WTC11 (cell line): Measurements from ENCODE around the gene KIT. TPM values are rescaled to one million over a fixed set of nuclear protein-coding genes. Genes with fewer than 3 reads are reported as not detected.

Experiments
- ATAC-seq: fragments of 200-7000 bp; cut with Tn5 transposase; 2 replicates; pipeline ENCODE4 v1.10.0; 2021; ENCODE audit warnings: mild to moderate bottlenecking, moderate library complexity
- CTCF ChIA-PET: fragments of 300-600 bp; sonication (Branson Sonifier 250); formaldehyde crosslinking; loops from one replicate; lab custom pipeline; 2021; ENCODE audit warnings: antibody characterized with exemption; lab: Charles Lee
- POLR2A ChIA-PET: fragments of 350-600 bp; sonication (Branson Sonifier 250); formaldehyde crosslinking; loops from one replicate; lab custom pipeline; 2021; ENCODE audit warnings: antibody characterized with exemption; lab: Charles Lee
- DNase-seq: peaks from one replicate; pipeline ENCODE4 v3.0.0; 2021; ENCODE audit warnings: low spot score
- H3K27ac Mint-ChIP-seq: 2 replicates; pipeline ENCODE4 v1.8.0; 2021; ENCODE audit warnings: mixed read lengths
- H3K27me3 Mint-ChIP-seq: 2 replicates; pipeline ENCODE4 v1.8.0; 2021; ENCODE audit warnings: low read depth, mild to moderate bottlenecking, moderate library complexity, mixed read lengths
- H3K36me3 Mint-ChIP-seq: 2 replicates; pipeline ENCODE4 v1.8.0; 2021; ENCODE audit warnings: mixed read lengths
- H3K4me1 Mint-ChIP-seq: 2 replicates; pipeline ENCODE4 v1.8.0; 2022; ENCODE audit warnings: mixed read lengths
- H3K4me3 Mint-ChIP-seq: 2 replicates; pipeline ENCODE4 v1.8.0; 2021; ENCODE audit warnings: mild to moderate bottlenecking, moderate library complexity, mixed read lengths
- H3K9me3 Mint-ChIP-seq: 2 replicates; pipeline ENCODE4 v1.8.0; 2021; ENCODE audit warnings: mixed read lengths
- ATF1 ChIP-seq: sonication (generic); formaldehyde crosslinking; IDR thresholded peaks from 2 replicates; pipeline ENCODE4 v1.8.1; 2023; ENCODE audit warnings: mild to moderate bottlenecking, moderate library complexity, missing genetic modification reagents
- ATF2 ChIP-seq: sonication (generic); formaldehyde crosslinking; IDR thresholded peaks from 2 replicates; pipeline ENCODE4 v1.8.1; 2022; ENCODE audit warnings: low read depth, missing genetic modification reagents, borderline replicate concordance
- E2F5 ChIP-seq: sonication (generic); formaldehyde crosslinking; IDR thresholded peaks from 2 replicates; pipeline ENCODE4 v1.8.1; 2022; ENCODE audit warnings: mild to moderate bottlenecking, moderate library complexity, missing genetic modification reagents
- ESRRA ChIP-seq: sonication (generic); formaldehyde crosslinking; IDR thresholded peaks from 2 replicates; pipeline ENCODE4 v1.8.1; 2022; ENCODE audit warnings: mild to moderate bottlenecking, missing genetic modification reagents, borderline replicate concordance
- FOXJ3 ChIP-seq: sonication (generic); formaldehyde crosslinking; IDR thresholded peaks from 2 replicates; pipeline ENCODE4 v1.9.0; 2021; ENCODE audit warnings: missing genetic modification reagents, mild to moderate bottlenecking, borderline replicate concordance
- GABPB1 ChIP-seq: sonication (generic); formaldehyde crosslinking; IDR thresholded peaks from 2 replicates; pipeline ENCODE4 v1.8.1; 2023; ENCODE audit warnings: mild to moderate bottlenecking, missing genetic modification reagents
- GTF2I ChIP-seq: fragments of 250-450 bp; sonication (Bioruptor Pico); conservative IDR thresholded peaks from 2 replicates; pipeline ENCODE4 v1.4.0; 2021; ENCODE audit warnings: mild to moderate bottlenecking
- HMGA2 ChIP-seq: fragments of 250-450 bp; sonication (Bioruptor Pico); IDR thresholded peaks from 2 replicates; pipeline ENCODE4 v1.4.0; 2021; ENCODE audit warnings: mild to moderate bottlenecking, moderate library complexity
- JAZF1 ChIP-seq: fragments of 250-450 bp; sonication (Bioruptor Pico); IDR thresholded peaks from 2 replicates; pipeline ENCODE4 v1.9.0; 2021; ENCODE audit warnings: moderate library complexity, mild to moderate bottlenecking, inconsistent platforms
- MYBL2 ChIP-seq: sonication (generic); formaldehyde crosslinking; IDR thresholded peaks from 2 replicates; pipeline ENCODE4 v1.8.1; 2023; ENCODE audit warnings: mild to moderate bottlenecking, moderate library complexity, missing genetic modification reagents
- NR1H2 ChIP-seq: sonication (generic); formaldehyde crosslinking; IDR thresholded peaks from 2 replicates; pipeline ENCODE4 v1.9.0; 2021; ENCODE audit warnings: mild to moderate bottlenecking, moderate library complexity, missing genetic modification reagents
- NR3C1 ChIP-seq: sonication (generic); formaldehyde crosslinking; conservative IDR thresholded peaks from 2 replicates; pipeline ENCODE4 v1.8.1; 2023; ENCODE audit warnings: low read depth, mild to moderate bottlenecking, missing genetic modification reagents
- OVOL2 ChIP-seq: fragments of 250-450 bp; sonication (Bioruptor Pico); IDR thresholded peaks from 2 replicates; pipeline ENCODE4 v1.9.0; 2021; ENCODE audit warnings: mild to moderate bottlenecking, borderline replicate concordance
- RELA ChIP-seq: sonication (generic); formaldehyde crosslinking; IDR thresholded peaks from 2 replicates; pipeline ENCODE4 v1.8.1; 2022; ENCODE audit warnings: missing genetic modification reagents, mild to moderate bottlenecking, borderline replicate concordance
- STAT6 ChIP-seq: sonication (generic); formaldehyde crosslinking; conservative IDR thresholded peaks from 2 replicates; pipeline ENCODE4 v1.8.1; 2023; ENCODE audit warnings: mild to moderate bottlenecking, low read depth, missing genetic modification reagents, moderate library complexity
- TCF7 ChIP-seq: sonication (generic); formaldehyde crosslinking; IDR thresholded peaks from 2 replicates; pipeline ENCODE4 v1.8.0; 2022; ENCODE audit warnings: mild to moderate bottlenecking, low read depth, missing genetic modification reagents, moderate library complexity
- TEAD1 ChIP-seq: sonication (generic); formaldehyde crosslinking; IDR thresholded peaks from 2 replicates; pipeline ENCODE4 v1.8.0; 2022; ENCODE audit warnings: mild to moderate bottlenecking, missing genetic modification reagents
- TEAD4 ChIP-seq: sonication (generic); formaldehyde crosslinking; IDR thresholded peaks from 2 replicates; pipeline ENCODE4 v1.8.0; 2022; ENCODE audit warnings: mild to moderate bottlenecking, missing genetic modification reagents
- ZNF138 ChIP-seq: sonication (generic); formaldehyde crosslinking; conservative IDR thresholded peaks from 2 replicates; pipeline ENCODE4 v1.8.1; 2022; ENCODE audit warnings: mild to moderate bottlenecking, moderate library complexity, missing genetic modification reagents
- ZNF263 ChIP-seq: sonication (generic); formaldehyde crosslinking; IDR thresholded peaks from 2 replicates; pipeline ENCODE4 v1.8.1; 2022; ENCODE audit warnings: low read depth, mild to moderate bottlenecking, moderate library complexity, missing genetic modification reagents
- ZNF425 ChIP-seq: fragments of 250-450 bp; sonication (Bioruptor Pico); conservative IDR thresholded peaks from 2 replicates; pipeline ENCODE4 v1.9.0; 2021; ENCODE audit warnings: mild to moderate bottlenecking
- ZNF671 ChIP-seq: fragments of 250-450 bp; sonication (Bioruptor Pico); IDR thresholded peaks from 2 replicates; pipeline ENCODE4 v1.8.0; 2021; ENCODE audit warnings: mild to moderate bottlenecking
- total RNA-seq: library from RNA; stranded (reverse); gene quantifications from 3 replicates; pipeline ENCODE4 v1.2.3, GENCODE V29; 2021
- TF ChIP-seq, protein P1 (sequence below): sonication (generic); formaldehyde crosslinking; IDR thresholded peaks from 2 replicates; pipeline ENCODE4 v1.8.0; 2022; ENCODE audit warnings: mild to moderate bottlenecking, missing genetic modification reagents
- TF ChIP-seq, protein P2 (sequence below): sonication (generic); formaldehyde crosslinking; IDR thresholded peaks from 2 replicates; pipeline ENCODE4 v1.8.1; 2023; ENCODE audit warnings: mild to moderate bottlenecking, missing genetic modification reagents
- TF ChIP-seq, protein P3 (sequence below): sonication (generic); formaldehyde crosslinking; IDR thresholded peaks from 2 replicates; pipeline ENCODE4 v1.8.1; 2023; ENCODE audit warnings: mild to moderate bottlenecking, missing genetic modification reagents, moderate library complexity

KIT gene
- total RNA-seq, 1 experiment from 2014 or later, result 23.3 TPM

DNA sequence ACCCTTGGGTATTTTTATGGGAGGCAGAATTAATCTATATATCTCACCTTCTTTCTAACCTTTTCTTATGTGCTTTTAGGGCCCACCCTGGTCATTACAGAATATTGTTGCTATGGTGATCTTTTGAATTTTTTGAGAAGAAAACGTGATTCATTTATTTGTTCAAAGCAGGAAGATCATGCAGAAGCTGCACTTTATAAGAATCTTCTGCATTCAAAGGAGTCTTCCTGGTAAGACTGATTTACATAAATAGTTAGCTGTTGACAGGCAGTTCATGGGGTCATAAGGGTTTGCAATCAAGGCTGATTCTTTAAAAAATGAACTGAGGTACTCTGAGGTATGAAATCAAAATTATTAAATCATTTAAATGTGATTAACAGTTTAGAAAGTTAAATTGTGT, 71.5 kb downstream of the KIT start:
- Mint-ChIP-seq H3K4me3 (no peak overlapping the region), H3K36me3 (peaks cover 54% of the 10 kb centered on the region), H3K9me3 (no peaks in the 10 kb centered on the region), H3K4me1 (peaks cover 15% of the 10 kb centered on the region), H3K27me3 (no peaks in the 10 kb centered on the region), H3K27ac (no peak overlapping the region)
- ChIA-PET POLR2A (no interaction called here), CTCF (no interaction called here)
- no peak for DNase-seq
- TF ChIP-seq ATF1 (CRISPR knock-in tag), result no peak
- TF ChIP-seq ESRRA (CRISPR knock-in tag), result no peak
- no peak for TF ChIP-seq FOXJ3 (CRISPR knock-in tag)
- no peak for TF ChIP-seq JAZF1 (CRISPR knock-in tag)
- no peak for TF ChIP-seq RELA (CRISPR knock-in tag)
- TF ChIP-seq HMGA2, result no peak
- no peak for TF ChIP-seq TEAD4 (CRISPR knock-in tag)
- TF ChIP-seq, protein P1, sequence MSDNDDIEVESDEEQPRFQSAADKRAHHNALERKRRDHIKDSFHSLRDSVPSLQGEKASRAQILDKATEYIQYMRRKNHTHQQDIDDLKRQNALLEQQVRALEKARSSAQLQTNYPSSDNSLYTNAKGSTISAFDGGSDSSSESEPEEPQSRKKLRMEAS (CRISPR knock-in tag), result no peak
- TF ChIP-seq TCF7 (CRISPR knock-in tag), result no peak
- ATAC-seq, result no peak

GRCh38 chr4:54730581-54730980, 72.8 kb downstream of the KIT start:
- ATAC-seq, result no peak
- CTCF ChIA-PET, result no interaction called here
- peaks cover 15% of the 10 kb centered on the region for H3K4me1 Mint-ChIP-seq
- H3K36me3 Mint-ChIP-seq, result peaks cover 56% of the 10 kb centered on the region
- no peak overlapping the region for H3K27ac Mint-ChIP-seq
- no peak overlapping the region for H3K4me3 Mint-ChIP-seq
- DNase-seq, result no peak
- H3K9me3 Mint-ChIP-seq, result no peaks in the 10 kb centered on the region
- H3K27me3 Mint-ChIP-seq, result no peaks in the 10 kb centered on the region
- POLR2A ChIA-PET, result no interaction called here
- TF ChIP-seq ATF2 (CRISPR knock-in tag) (no peak), MYBL2 (no peak), ZNF263 (CRISPR knock-in tag) (no peak), GTF2I (CRISPR knock-in tag) (no peak), NR3C1 (CRISPR knock-in tag) (no peak), ZNF671 (CRISPR knock-in tag) (no peak), OVOL2 (no peak), E2F5 (no peak), JAZF1 (CRISPR knock-in tag) (no peak), NR1H2 (CRISPR knock-in tag) (no peak), STAT6 (CRISPR knock-in tag) (no peak), ZNF425 (CRISPR knock-in tag) (no peak), ZNF138 (CRISPR knock-in tag) (no peak), TEAD1 (CRISPR knock-in tag) (no peak), GABPB1 (CRISPR knock-in tag) (no peak)
- TF ChIP-seq, protein P2, sequence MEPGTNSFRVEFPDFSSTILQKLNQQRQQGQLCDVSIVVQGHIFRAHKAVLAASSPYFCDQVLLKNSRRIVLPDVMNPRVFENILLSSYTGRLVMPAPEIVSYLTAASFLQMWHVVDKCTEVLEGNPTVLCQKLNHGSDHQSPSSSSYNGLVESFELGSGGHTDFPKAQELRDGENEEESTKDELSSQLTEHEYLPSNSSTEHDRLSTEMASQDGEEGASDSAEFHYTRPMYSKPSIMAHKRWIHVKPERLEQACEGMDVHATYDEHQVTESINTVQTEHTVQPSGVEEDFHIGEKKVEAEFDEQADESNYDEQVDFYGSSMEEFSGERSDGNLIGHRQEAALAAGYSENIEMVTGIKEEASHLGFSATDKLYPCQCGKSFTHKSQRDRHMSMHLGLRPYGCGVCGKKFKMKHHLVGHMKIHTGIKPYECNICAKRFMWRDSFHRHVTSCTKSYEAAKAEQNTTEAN, result no peak
- TF ChIP-seq, protein P3, sequence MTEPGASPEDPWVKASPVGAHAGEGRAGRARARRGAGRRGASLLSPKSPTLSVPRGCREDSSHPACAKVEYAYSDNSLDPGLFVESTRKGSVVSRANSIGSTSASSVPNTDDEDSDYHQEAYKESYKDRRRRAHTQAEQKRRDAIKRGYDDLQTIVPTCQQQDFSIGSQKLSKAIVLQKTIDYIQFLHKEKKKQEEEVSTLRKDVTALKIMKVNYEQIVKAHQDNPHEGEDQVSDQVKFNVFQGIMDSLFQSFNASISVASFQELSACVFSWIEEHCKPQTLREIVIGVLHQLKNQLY (CRISPR knock-in tag), result no peak
